ENCODE measurements around the gene ORC4. TPM values are rescaled to one million over a fixed set of nuclear protein-coding genes. Genes with fewer than 3 reads are reported as not detected.
"Not testable (repeated sequence)": the region's sequence is repeated elsewhere in the genome, so short reads cannot be mapped to it uniquely, and the experiment has no call there.

The ORC4 gene
- total and polyA plus RNA-seq, 2 of the 8 experiments (the other 6 are each of a cell fraction or from before 2014, with no cell fraction given): 22.7 to 63.7 TPM

GRCh38 chr2:148008411-148008810 is 12.1 kb downstream of the ORC4 start:
- H4K20me1 ChIP-seq (replicated peaks in 1 of 2; ENCODE audit: control insufficient read depth in 1 of 2, insufficient read depth in 2 of 2, low read length in 2 of 2); H3K79me1 ChIP-seq (ENCODE audit: low read depth, low read length); H3K23me2 ChIP-seq (ENCODE audit: low read depth, low read length); H3K9me3 ChIP-seq (ENCODE audit: insufficient read depth in 2 of 2, low read depth in 1 of 2, low read length in 1 of 2); H3K4ac ChIP-seq (replicated peaks; ENCODE audit: insufficient read length, low read depth, low read length); H2AFZ ChIP-seq (ENCODE audit: low read length); H3K56ac ChIP-seq (replicated peaks; ENCODE audit: insufficient read length, low read depth, low read length); H3K36me3 ChIP-seq (ENCODE audit: control insufficient read depth in 2 of 4, insufficient read depth in 4 of 4, low read length in 3 of 4); H3K4me1 ChIP-seq (replicated peaks in 1 of 4; ENCODE audit: control insufficient read depth in 3 of 4, insufficient read depth in 4 of 4, low read length in 3 of 4); H2BK20ac ChIP-seq (ENCODE audit: low read length); H2BK5ac ChIP-seq (ENCODE audit: low read depth, low read length); H2BK12ac ChIP-seq (ENCODE audit: low read depth, low read length); H4K8ac ChIP-seq (ENCODE audit: extremely low read depth, insufficient read depth, low read length); H2AK5ac ChIP-seq (ENCODE audit: low read depth, low read length); H3K18ac ChIP-seq (ENCODE audit: extremely low read depth, low read length); H2BK15ac ChIP-seq (ENCODE audit: low read length); H3K27ac ChIP-seq (ENCODE audit: low read depth, low read length); FAIRE-seq; DNase-seq (ENCODE audit: low read depth in 1 of 2, low spot score in 2 of 2); H4K5ac ChIP-seq (ENCODE audit: insufficient read length, low read depth, low read length); H3K9ac ChIP-seq (replicated peaks in 1 of 4; ENCODE audit: extremely low read depth in 1 of 4, low read depth in 3 of 4, low read length in 3 of 4); H3K4me2 ChIP-seq (ENCODE audit: insufficient read depth in 1 of 2, low read depth in 2 of 2, low read length in 2 of 2); H2BK120ac ChIP-seq (replicated peaks; ENCODE audit: low read depth, low read length); CTCF ChIA-PET (ENCODE audit: partially characterized antibody); H4K91ac ChIP-seq (replicated peaks; ENCODE audit: insufficient read length, low read length); H3K14ac ChIP-seq (ENCODE audit: insufficient read length); H3K4me3 ChIP-seq (ENCODE audit: extremely low read depth in 1 of 4, insufficient read depth in 2 of 4, low read depth in 3 of 4, low read length in 4 of 4); H3K27me3 ChIP-seq (replicated peaks in 1 of 4; ENCODE audit: control insufficient read depth in 3 of 4, extremely low read depth in 1 of 4, insufficient read depth in 3 of 4, low read length in 3 of 4); H3K23ac ChIP-seq (ENCODE audit: insufficient read length): not testable (repeated sequence)
- peaks cover 14 to 100% of the 10 kb centered on the region in 2 experiments for H3K79me2 ChIP-seq (ENCODE audit: control insufficient read depth in 1 of 2, insufficient read depth in 2 of 2, low read length in 2 of 2)
- POLR2A ChIA-PET (ENCODE audit: partially characterized antibody): interaction anchor here (1.1 kb wide), 1 partner anchor 12 kb away, joined by 3 read pairs; the partner anchor contains the start of genes MBD5 and ORC4
- WGBS, 2 experiments (ENCODE audit: extremely low coverage in 1 of 2, insufficient coverage in 1 of 2, insufficient read length in 1 of 2, insufficient replicate concordance in 2 of 2, low coverage in 1 of 2, low lambda C conversion rate in 2 of 2, missing lambda C conversion rate in 1 of 2): 92% methylated on average over 7 of the region's 7 CpGs; no CpG with 5 or more reads in 1 of the 2 experiments
- TF ChIP-seq E2F6 (IDR thresholded peaks at IDR 0.05): 0 out of 2 replicates have a peak, but pooled peaks have one; percentile 15

Measured in H1 (cell line).